Stimulated activated naive CD8-positive, alpha-beta T cell treated with anti-CD3 and anti-CD28 coated beads, Interleukin-15, amount 100 ng/mL, for 72 hours (primary cell): ENCODE results near the gene NLRP1.

Experiments
- ATAC-seq: fragments of 150-1000 bp; cut with Tn5 transposase; 2 replicates; pipeline ENCODE4 v1.10.0; 2021; ENCODE audit warnings: mild to moderate bottlenecking, moderate library complexity
- DNase-seq, 2 donors: peaks; one replicate each; pipeline ENCODE4 v3.0.0; 2021 to 2022
- H3K27ac Mint-ChIP-seq, 2 donors: one replicate each; pipeline ENCODE4 v1.8.0; 2022; ENCODE audit warnings: mild to moderate bottlenecking in 2 of 2, mixed read lengths in 2 of 2, moderate library complexity in 2 of 2
- H3K27me3 Mint-ChIP-seq: one replicate; pipeline ENCODE4 v1.8.0; 2022; ENCODE audit warnings: mixed read lengths
- H3K4me1 Mint-ChIP-seq: one replicate; pipeline ENCODE4 v1.8.0; 2022; ENCODE audit warnings: mild to moderate bottlenecking, mixed read lengths
- H3K4me3 Mint-ChIP-seq, 2 donors: one replicate each; pipeline ENCODE4 v1.8.0; 2022; ENCODE audit warnings: mild to moderate bottlenecking in 2 of 2, mixed read lengths in 2 of 2, moderate library complexity in 1 of 2
- H3K9me3 Mint-ChIP-seq, 2 donors: one replicate each; pipeline ENCODE4 v1.8.0; 2022; ENCODE audit warnings: mixed read lengths in 2 of 2

Gene NLRP1

DNA sequence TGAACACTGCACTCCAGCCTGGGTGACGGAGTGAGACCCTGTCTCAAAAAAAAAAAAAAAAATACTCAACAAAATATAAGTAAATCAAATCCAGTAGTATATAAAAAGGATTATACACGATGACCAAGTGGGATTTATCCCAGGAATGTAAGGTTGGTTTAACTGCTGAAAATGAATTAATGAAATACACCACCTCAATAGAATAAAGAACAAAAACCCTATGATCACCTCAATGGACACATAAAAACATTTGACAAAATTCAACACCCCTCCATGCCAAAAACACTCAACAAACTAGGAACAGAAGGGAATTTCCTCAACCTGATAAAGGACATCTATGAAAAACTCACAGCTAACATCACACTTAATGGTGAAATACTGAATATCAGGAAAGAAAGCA is 91.3 kb downstream of the NLRP1 start:
- Mint-ChIP-seq H3K27ac (no peak overlapping the region), H3K27me3 (no peaks in the 10 kb centered on the region), H3K9me3 (no peaks in the 10 kb centered on the region), H3K4me3 (no peak overlapping the region), H3K4me1 (peaks cover 13% of the 10 kb centered on the region)
- DNase-seq (no peak), ATAC-seq (no peak)

GRCh38 chr17:5488752-5489151 is 95.6 kb downstream of the NLRP1 start:
- H3K27me3 Mint-ChIP-seq = no peaks in the 10 kb centered on the region
- H3K9me3 Mint-ChIP-seq = no peaks in the 10 kb centered on the region
- peak overlapping the region in 1 of 2 donors; percentile 93 for H3K4me3 Mint-ChIP-seq
- ATAC-seq = no peak
- no peak overlapping the region for H3K27ac Mint-ChIP-seq
- peaks cover 34% of the 10 kb centered on the region for H3K4me1 Mint-ChIP-seq
- no peak for DNase-seq

GRCh38 chr17:5486206-5487124 is 97.8 kb downstream of the NLRP1 start, which contains the start of gene MIS12:
TSS of gene MIS12 (plus strand) at chr17:5486566. CDS start at chr17:5488863, 2,297 bp downstream.
- Mint-ChIP-seq H3K27me3 (no peaks in the 10 kb centered on the region), H3K27ac (peak within 1 kb of the TSS; percentile 99), H3K4me1 (peaks cover 47% of the 10 kb centered on the region), H3K4me3 (peak within 1 kb of the TSS; percentile 93 to 99), H3K9me3 (no peaks in the 10 kb centered on the region)
- DNase-seq (peak; percentile 95 to 98), ATAC-seq (peak; percentile 93)

DNA sequence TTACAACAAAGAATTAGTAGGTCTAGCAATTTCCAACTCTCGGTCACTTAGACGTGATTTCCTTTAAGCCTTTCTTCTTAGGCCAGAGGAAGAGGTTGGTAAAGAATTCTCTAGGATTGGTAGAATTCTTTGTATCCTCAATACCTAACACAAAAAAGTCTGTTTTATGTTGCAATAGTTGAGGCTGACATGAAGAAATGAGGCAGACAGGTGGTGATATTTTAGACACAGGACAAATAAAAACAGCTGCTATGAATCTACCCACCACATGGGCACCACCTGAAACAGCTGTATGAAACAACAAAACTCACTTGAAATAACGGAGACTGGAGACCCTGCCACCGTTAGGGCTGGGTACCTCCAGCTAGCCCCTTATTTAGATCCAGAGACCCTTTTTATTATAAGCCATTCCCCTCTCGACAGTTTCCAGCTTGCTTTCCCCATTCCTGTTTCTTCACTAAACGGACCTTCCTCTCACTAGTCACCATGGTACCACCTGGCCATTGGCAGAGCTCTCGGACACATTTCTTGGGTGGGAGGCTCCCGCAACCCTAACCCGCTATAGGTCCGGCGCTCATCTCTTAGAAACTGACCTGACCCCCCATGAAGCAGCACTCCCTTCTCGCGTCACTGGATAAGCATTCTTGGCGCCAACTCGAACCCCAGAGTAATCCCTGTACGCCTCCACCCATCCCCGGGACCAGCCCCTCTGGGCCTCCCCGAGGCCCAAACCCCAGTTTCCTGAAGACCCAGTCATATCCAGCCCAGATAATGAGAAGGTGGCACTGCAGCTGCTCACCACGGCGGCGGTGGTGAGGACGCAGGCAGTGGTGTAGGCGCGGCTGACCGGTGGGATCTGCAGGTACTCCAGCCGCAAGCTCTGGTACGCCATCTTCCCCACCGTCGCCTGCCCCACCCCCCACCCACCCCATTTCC is 98.8 kb downstream of the NLRP1 start, which contains the start of gene DERL2:
DERL2 (minus strand) TSS at position 909 of the 936 bp plus-strand sequence; CDS start at position 892, 17 bp downstream.
- DNase-seq (no peak), ATAC-seq (peak; percentile 49)
- H3K4me3 Mint-ChIP-seq = peak within 1 kb of the TSS; percentile 93 to 99

DNA sequence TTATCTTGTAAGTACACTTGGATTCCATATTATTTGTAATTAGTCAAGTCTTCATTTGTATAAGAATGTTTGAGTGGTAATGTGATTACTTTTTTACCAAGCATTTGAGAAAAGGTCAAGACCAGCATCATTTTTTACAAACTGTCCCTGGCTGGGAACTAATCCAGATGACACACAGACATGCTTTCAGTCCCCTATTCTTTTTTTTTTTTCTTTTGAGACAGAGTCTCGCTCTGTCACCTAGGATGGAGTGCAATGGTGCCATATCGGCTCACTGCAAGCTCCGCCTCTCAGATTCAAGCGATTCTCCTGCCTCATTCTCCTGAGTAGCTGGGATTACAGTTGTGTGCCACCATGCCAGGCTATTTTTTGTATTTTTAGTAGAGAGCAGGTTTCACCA is 102.9 kb downstream of the NLRP1 start:
- ATAC-seq (no peak), DNase-seq (no peak)
- no peaks in the 10 kb centered on the region for H3K27me3 Mint-ChIP-seq
- H3K4me1 Mint-ChIP-seq = peaks cover 19% of the 10 kb centered on the region
- H3K9me3 Mint-ChIP-seq = no peaks in the 10 kb centered on the region
- H3K4me3 Mint-ChIP-seq = no peak overlapping the region
- no peak overlapping the region for H3K27ac Mint-ChIP-seq

More for the DNA sequence above, 98.8 kb downstream of the NLRP1 start, which contains the start of gene DERL2:
- H3K9me3 Mint-ChIP-seq = no peaks in the 10 kb centered on the region
- H3K27ac Mint-ChIP-seq = peak within 1 kb of the TSS; percentile 99
- H3K4me1 Mint-ChIP-seq = peaks cover 47% of the 10 kb centered on the region
- H3K27me3 Mint-ChIP-seq = no peaks in the 10 kb centered on the region

DNA sequence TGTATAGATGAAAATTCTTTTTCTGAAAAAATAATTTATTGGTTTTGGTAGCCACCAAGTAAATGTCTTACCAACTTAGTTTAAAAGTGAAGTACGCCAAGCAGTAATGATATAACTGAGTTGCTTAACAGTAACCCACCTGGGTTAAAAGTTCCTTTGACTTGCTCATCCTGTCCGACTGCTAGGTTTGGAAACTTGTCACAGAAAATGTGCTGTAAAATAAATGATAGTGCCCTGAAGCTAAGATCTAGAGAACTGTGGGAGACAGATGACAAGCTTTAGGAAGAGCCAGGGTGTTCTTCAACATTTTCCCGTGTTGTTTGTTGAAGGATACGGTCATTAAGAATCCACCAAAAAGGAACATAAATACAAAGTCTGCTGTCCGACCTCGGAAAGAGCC is 103.3 kb downstream of the NLRP1 start:
- no peak for DNase-seq
- H3K27ac Mint-ChIP-seq = no peak overlapping the region
- ATAC-seq = no peak
- no peaks in the 10 kb centered on the region for H3K9me3 Mint-ChIP-seq
- peaks cover 19% of the 10 kb centered on the region for H3K4me1 Mint-ChIP-seq
- H3K27me3 Mint-ChIP-seq = no peaks in the 10 kb centered on the region
- no peak overlapping the region for H3K4me3 Mint-ChIP-seq

GRCh38 chr17:5478992-5479391 is 105.3 kb downstream of the NLRP1 start:
- Mint-ChIP-seq H3K4me3 (no peak overlapping the region), H3K9me3 (no peaks in the 10 kb centered on the region), H3K27ac (no peak overlapping the region), H3K4me1 (peaks cover 15% of the 10 kb centered on the region), H3K27me3 (no peaks in the 10 kb centered on the region)
- no peak for ATAC-seq
- DNase-seq = no peak

GRCh38 chr17:5473906-5474305 is 110.4 kb downstream of the NLRP1 start:
- H3K9me3 Mint-ChIP-seq = no peaks in the 10 kb centered on the region
- no peak for ATAC-seq
- peaks cover 8% of the 10 kb centered on the region for H3K4me1 Mint-ChIP-seq
- H3K27me3 Mint-ChIP-seq = no peaks in the 10 kb centered on the region
- H3K4me3 Mint-ChIP-seq = no peak overlapping the region
- no peak overlapping the region for H3K27ac Mint-ChIP-seq
- DNase-seq = no peak

GRCh38 chr17:5472511-5472910 is 111.8 kb downstream of the NLRP1 start:
- Mint-ChIP-seq H3K9me3 (no peaks in the 10 kb centered on the region), H3K27ac (no peak overlapping the region), H3K4me1 (peaks cover 13% of the 10 kb centered on the region), H3K27me3 (no peaks in the 10 kb centered on the region), H3K4me3 (no peak overlapping the region)
- ATAC-seq (no peak), DNase-seq (no peak)

DNA sequence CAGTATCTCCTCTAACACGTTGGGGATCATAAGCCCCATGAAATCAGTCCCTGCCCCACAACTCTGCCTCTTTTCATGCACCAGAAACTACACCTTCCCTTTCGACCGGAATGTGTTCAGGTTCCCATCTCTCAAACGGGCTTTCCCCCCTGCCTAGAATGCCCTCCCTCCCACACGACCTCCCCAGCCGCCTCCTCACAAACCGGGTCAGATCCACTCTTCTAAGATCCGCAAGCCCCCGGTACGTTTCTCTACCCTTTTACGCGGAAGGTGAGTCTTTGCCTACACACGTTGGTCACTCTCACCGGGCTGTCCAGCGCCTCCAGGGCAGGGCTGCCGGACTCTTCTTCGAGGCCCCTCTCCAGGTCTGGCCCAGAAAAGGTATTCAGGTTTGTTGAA is 116.2 kb downstream of the NLRP1 start:
- DNase-seq = peak in 1 of 2 donors; percentile 19
- peak; percentile 34 for ATAC-seq
- Mint-ChIP-seq H3K27ac (peak overlapping the region; percentile 69 to 81), H3K4me1 (peaks cover 44% of the 10 kb centered on the region), H3K27me3 (no peaks in the 10 kb centered on the region), H3K4me3 (peak overlapping the region; percentile 81 to 91), H3K9me3 (no peaks in the 10 kb centered on the region)

- H3K27me3 Mint-ChIP-seq = no peaks in the 10 kb centered on the region
- peak overlapping the region; percentile 69 to 81 for H3K27ac Mint-ChIP-seq
- peaks cover 44% of the 10 kb centered on the region for H3K4me1 Mint-ChIP-seq
- H3K9me3 Mint-ChIP-seq = no peaks in the 10 kb centered on the region
- H3K4me3 Mint-ChIP-seq = peak overlapping the region; percentile 81 to 91
- ATAC-seq = no peak
- no peak for DNase-seq
Observed at GRCh38 chr17:5467416-5467815, 116.9 kb downstream of the NLRP1 start.

DNA sequence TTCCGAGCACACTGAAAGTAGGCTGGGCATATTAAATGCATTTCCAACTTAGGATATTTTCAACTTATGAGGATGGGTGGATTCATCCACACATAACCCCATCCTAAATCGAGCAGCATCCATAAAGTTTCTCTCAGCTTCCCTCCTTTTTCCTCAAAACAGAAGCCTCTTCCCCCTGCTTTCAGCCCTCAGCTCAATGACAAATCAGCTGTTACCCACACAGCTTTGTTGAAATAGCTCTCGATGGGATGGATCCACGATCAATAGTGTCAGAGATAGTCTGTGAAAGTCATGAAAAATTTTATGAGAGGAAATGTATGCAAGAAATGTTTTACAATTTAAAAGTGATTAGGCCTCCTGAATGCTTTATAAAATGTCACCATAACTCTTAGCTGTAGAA is 118.0 kb downstream of the NLRP1 start:
- Mint-ChIP-seq H3K9me3 (no peaks in the 10 kb centered on the region), H3K27ac (no peak overlapping the region), H3K27me3 (no peaks in the 10 kb centered on the region), H3K4me1 (peaks cover 44% of the 10 kb centered on the region), H3K4me3 (no peak overlapping the region)
- ATAC-seq (no peak), DNase-seq (no peak)

DNA sequence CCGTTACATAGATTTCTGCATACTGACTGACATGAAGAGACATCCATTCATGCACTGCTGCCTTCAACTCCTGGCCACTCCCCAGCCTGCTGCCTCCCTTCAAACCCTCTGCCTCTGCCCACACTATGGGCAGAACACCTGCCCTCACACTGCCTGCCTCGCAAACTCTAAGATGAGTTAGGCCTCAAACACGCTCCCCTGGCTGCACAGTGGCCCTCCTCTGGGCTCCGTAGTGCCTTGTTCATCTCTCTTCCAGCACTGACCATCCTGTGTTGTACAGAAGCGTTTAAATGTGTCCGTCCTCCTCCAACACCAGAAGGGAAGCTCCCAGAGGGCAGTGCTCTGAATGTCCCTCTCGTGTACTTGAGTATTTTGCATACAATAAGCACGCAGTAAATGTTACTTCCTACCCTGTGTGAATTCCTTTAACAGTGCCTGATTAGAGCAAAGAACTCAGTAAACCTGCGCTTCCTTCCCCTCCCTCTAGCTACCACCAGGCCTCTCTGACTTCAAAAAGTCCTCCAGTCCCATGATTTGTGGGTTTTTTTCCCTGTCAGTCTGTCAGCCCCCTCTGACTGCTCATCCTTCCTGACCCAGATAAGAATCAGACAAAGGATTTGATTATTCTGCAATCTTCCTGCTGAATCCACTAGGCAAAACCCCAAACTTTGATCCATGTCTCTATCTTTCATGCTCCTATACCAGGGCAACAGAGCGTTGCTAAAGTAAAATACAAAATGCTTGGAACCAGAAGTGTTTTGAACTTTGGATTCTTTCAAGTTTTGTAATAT is 119.4 kb downstream of the NLRP1 start:
- H3K27ac Mint-ChIP-seq = peak overlapping the region; percentile 10 to 66
- no peaks in the 10 kb centered on the region for H3K9me3 Mint-ChIP-seq
- H3K4me3 Mint-ChIP-seq = no peak overlapping the region
- ATAC-seq (no peak), DNase-seq (no peak)
- H3K4me1 Mint-ChIP-seq = peaks cover 44% of the 10 kb centered on the region
- no peaks in the 10 kb centered on the region for H3K27me3 Mint-ChIP-seq
